ENCODE measurements around the gene GRAMD1A. TPM values are rescaled to one million over a fixed set of nuclear protein-coding genes. Genes with fewer than 3 reads are reported as not detected.
"Not testable (repeated sequence)": the region's sequence is repeated elsewhere in the genome, so short reads cannot be mapped to it uniquely, and the experiment has no call there.

Gene GRAMD1A
- total and polyA plus RNA-seq, 9 donors, result 44.5 to 93.7 (median 71.6) TPM

GRCh38 chr19:34962687-34963572 is 37.2 kb upstream of the GRAMD1A start:
- DNase-seq, result no peak
- Histone ChIP-seq H3K36me3 (peaks cover 13% of the 10 kb centered on the region), H3K4me1 (ENCODE audit: insufficient read depth) (peaks cover 6% of the 10 kb centered on the region), H3K27ac (no peak overlapping the region), H3K9me3 (peaks cover 6 to 26% of the 10 kb centered on the region in 2 donors), H3K27me3 (no peaks in the 10 kb centered on the region), H3K4me3 (peak overlapping the region; percentile 86)
- TF ChIP-seq, protein P1, sequence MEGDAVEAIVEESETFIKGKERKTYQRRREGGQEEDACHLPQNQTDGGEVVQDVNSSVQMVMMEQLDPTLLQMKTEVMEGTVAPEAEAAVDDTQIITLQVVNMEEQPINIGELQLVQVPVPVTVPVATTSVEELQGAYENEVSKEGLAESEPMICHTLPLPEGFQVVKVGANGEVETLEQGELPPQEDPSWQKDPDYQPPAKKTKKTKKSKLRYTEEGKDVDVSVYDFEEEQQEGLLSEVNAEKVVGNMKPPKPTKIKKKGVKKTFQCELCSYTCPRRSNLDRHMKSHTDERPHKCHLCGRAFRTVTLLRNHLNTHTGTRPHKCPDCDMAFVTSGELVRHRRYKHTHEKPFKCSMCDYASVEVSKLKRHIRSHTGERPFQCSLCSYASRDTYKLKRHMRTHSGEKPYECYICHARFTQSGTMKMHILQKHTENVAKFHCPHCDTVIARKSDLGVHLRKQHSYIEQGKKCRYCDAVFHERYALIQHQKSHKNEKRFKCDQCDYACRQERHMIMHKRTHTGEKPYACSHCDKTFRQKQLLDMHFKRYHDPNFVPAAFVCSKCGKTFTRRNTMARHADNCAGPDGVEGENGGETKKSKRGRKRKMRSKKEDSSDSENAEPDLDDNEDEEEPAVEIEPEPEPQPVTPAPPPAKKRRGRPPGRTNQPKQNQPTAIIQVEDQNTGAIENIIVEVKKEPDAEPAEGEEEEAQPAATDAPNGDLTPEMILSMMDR (IDR thresholded peaks at IDR 0.05), result no peak
- no peak for TF ChIP-seq EP300 (IDR thresholded peaks at IDR 0.05)
- TF ChIP-seq POLR2A (IDR thresholded peaks at IDR 0.05), result no peak
- intact Hi-C loops (cut with DNase I), result no loop called here
- 42 to 43% (median 42%) methylated on average over 14 of the region's 14 CpGs for WGBS, 3 donors

DNA sequence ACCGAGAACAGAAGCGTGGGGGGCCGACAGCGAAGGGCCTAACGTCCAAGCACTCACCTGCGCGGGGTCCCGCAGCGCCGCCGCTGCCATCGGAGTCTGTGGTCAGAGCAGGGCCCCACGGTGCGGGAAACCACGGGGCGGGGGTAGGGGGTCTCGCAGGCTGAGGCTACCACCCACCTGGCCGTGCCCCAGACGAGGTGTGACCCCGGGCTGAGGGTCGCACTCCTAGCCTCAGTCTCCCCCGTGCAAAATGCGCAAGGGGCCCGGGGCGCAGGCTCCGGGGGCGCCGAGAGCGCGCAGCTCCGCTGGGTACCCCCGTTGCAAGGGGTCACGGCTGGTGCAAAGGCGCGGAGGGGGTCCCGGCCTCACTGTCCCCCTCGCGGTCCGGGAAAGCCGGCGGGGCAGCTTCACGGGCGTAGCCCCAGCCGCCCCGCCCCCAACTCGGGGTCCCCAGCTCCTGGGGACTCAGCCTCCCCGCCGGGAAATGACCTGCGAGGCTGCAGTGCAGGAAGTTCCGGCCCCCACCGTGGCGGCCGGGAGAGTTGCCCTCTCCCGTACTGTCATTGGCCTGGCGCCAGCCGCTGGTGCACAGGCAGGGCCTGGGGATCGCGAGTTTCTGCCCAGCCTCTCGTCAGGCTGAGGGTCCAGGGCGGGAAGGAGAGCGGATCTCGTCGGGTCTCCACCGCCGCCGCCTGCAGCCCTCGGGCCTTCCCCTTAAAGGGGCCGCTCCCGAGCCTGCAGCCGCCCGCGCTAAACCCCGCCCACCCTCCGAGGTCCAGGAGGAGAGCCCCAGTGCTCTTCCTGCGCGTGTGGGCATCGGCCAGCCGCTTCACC is 36.3 kb upstream of the GRAMD1A start, which contains the start of gene ZNF792:
Gene ZNF792 (minus strand): TSS at position 657 of the 834 bp plus-strand sequence. CDS start 567 bp downstream, at position 90.
- peaks cover 6% of the 10 kb centered on the region for H3K4me1 ChIP-seq (ENCODE audit: insufficient read depth)
- peak within 1 kb of the TSS; percentile 86 for H3K4me3 ChIP-seq
- TF ChIP-seq POLR2A (IDR thresholded peaks at IDR 0.05) (no peak), EP300 (IDR thresholded peaks at IDR 0.05) (no peak)
- TF ChIP-seq, protein P1 (IDR thresholded peaks at IDR 0.05), result no peak
- WGBS, 3 donors, result 0 to 1% (median 0%) methylated on average over 32 to 78 of the region's 78 CpGs
- H3K27ac ChIP-seq, result no peak within 1 kb of the TSS
- DNase-seq, result peak; percentile 45 to 71 (median 65)
- H3K9me3 ChIP-seq, result peaks cover 0 to 17% of the 10 kb centered on the region in 2 donors
- H3K36me3 ChIP-seq, result peaks cover 10% of the 10 kb centered on the region
- intact Hi-C loops (cut with DNase I), result no loop called here
- no peaks in the 10 kb centered on the region for H3K27me3 ChIP-seq

DNA sequence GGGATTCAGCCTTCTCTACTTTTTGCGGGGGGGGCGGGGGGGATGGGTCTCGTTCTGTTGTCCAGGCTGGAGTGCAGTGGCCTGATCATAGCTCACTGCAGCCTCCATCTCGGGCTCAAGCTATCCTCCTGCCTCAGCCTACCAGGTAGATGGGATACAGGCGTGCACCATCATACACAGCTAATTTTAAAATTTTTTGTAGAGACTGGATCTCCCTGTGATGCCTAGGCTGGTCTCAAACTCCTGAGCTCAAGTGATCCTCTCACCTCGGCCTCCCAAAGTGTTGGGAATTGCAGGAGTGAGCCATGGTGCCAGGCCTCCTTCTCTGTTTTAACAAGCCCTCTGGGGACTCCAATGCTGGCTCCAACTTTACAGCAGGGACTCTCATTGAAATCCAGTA is 35.5 kb upstream of the GRAMD1A start:
- H3K27me3 ChIP-seq, result no peaks in the 10 kb centered on the region
- WGBS, 3 donors, result 50 to 51% (median 51%) methylated on average over 6 of the region's 6 CpGs
- no peak overlapping the region for H3K27ac ChIP-seq
- intact Hi-C loops (cut with DNase I), result no loop called here
- TF ChIP-seq, protein P1 (IDR thresholded peaks at IDR 0.05), result no peak
- TF ChIP-seq EP300 (IDR thresholded peaks at IDR 0.05), result no peak
- no peak for TF ChIP-seq POLR2A (IDR thresholded peaks at IDR 0.05)
- peaks cover 6% of the 10 kb centered on the region for H3K4me1 ChIP-seq (ENCODE audit: insufficient read depth)
- DNase-seq, result no peak
- H3K4me3 ChIP-seq, result no peak overlapping the region
- peaks cover 2% of the 10 kb centered on the region for H3K36me3 ChIP-seq
- H3K9me3 ChIP-seq, result peaks cover 0 to 9% of the 10 kb centered on the region in 2 donors

DNA sequence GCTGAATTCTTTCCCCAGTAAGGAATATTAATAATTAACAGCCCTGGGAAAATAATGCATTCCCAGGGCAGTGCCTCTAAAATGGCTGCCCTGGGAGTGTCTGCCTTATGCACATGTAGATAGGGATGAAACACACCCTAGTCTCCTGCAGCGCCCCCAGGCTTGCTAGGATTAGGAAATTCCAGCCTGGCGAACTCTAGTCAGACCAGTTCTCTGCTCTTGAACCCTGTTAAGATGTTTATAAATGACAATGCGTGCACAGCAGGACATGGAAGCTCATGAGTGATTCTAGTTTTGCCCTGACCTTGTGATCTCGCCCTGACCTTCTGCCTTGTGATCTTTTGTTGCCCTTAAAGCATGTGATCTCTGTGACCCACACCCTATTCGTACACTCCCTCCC is 34.6 kb upstream of the GRAMD1A start:
- 77 to 80% (median 78%) methylated on average over 5 of the region's 5 CpGs for WGBS, 3 donors

More for the DNA sequence above, 34.6 kb upstream of the GRAMD1A start:
- H3K27ac ChIP-seq; H3K27me3 ChIP-seq; H3K4me1 ChIP-seq (ENCODE audit: insufficient read depth); H3K9me3 ChIP-seq; H3K4me3 ChIP-seq; DNase-seq; intact Hi-C loops (cut with DNase I); H3K36me3 ChIP-seq: not testable (repeated sequence)
